ENCODE measurements around the gene DNAJC13. TPM values are rescaled to one million over a fixed set of nuclear protein-coding genes. Genes with fewer than 3 reads are reported as not detected.

The DNAJC13 gene
- total and polyA plus RNA-seq, 8 donors = 6.5 to 197 (median 46.8) TPM

- Histone ChIP-seq H3K27me3 (no peaks in the 10 kb centered on the region), H3K4me3 (no peak overlapping the region), H3K4me1 (peaks cover 0 to 18% (median 13%) of the 10 kb centered on the region in 4 donors), H3K9me3 (no peaks in the 10 kb centered on the region), H3K27ac (no peak overlapping the region), H3K36me3 (no peaks in the 10 kb centered on the region)
- intact Hi-C loops (cut with DNase I; ENCODE audit: low total_unique reads) = no loop called here
- no peak for DNase-seq
- TF ChIP-seq CTCF (IDR thresholded peaks at IDR 0.05) = no peak
- no peak for TF ChIP-seq POLR2A (IDR thresholded peaks at IDR 0.05)
- no peak for TF ChIP-seq POLR2AphosphoS5 (IDR thresholded peaks at IDR 0.05)
- no peak for TF ChIP-seq EP300 (IDR thresholded peaks at IDR 0.05)
- 82 to 95% (median 83%) methylated on average over 2 of the region's 2 CpGs for WGBS, 5 donors
Measured at GRCh38 chr3:132407025-132407424, 10.3 kb upstream of the DNAJC13 start.

GRCh38 chr3:132414841-132415240 lies 2.5 kb upstream of the DNAJC13 start:
- no peak for DNase-seq
- no peaks in the 10 kb centered on the region for H3K27me3 ChIP-seq
- H3K27ac ChIP-seq = no peak overlapping the region
- 32 to 68% (median 47%) methylated on average over 1 of the region's 1 CpG for WGBS, 5 donors
- peaks cover 10 to 29% (median 20%) of the 10 kb centered on the region in 4 donors for H3K4me1 ChIP-seq
- intact Hi-C loops (cut with DNase I; ENCODE audit: low total_unique reads) = no loop called here
- H3K36me3 ChIP-seq = no peaks in the 10 kb centered on the region
- no peak overlapping the region for H3K4me3 ChIP-seq
- TF ChIP-seq POLR2AphosphoS5 (IDR thresholded peaks at IDR 0.05) (no peak), EP300 (IDR thresholded peaks at IDR 0.05) (no peak), CTCF (IDR thresholded peaks at IDR 0.05) (no peak), POLR2A (IDR thresholded peaks at IDR 0.05) (no peak)
- no peaks in the 10 kb centered on the region for H3K9me3 ChIP-seq

- no peak overlapping the region for H3K4me3 ChIP-seq
- TF ChIP-seq EP300 (IDR thresholded peaks at IDR 0.05) (no peak), POLR2AphosphoS5 (IDR thresholded peaks at IDR 0.05) (no peak), POLR2A (IDR thresholded peaks at IDR 0.05) (no peak), CTCF (IDR thresholded peaks at IDR 0.05) (no peak)
Measured at GRCh38 chr3:132416161-132416560, 1.1 kb upstream of the DNAJC13 start.

GRCh38 chr3:132417695-132418411 lies 551 bp downstream of the DNAJC13 start:
- intact Hi-C loops (cut with DNase I; ENCODE audit: low total_unique reads) = no loop called here
- Histone ChIP-seq H3K27ac (peak overlapping the region; percentile 92 to 97 (median 93)), H3K27me3 (no peaks in the 10 kb centered on the region), H3K4me3 (peak overlapping the region; percentile 92 to 99 (median 97)), H3K9me3 (no peaks in the 10 kb centered on the region), H3K36me3 (peaks cover 0 to 9% (median 4%) of the 10 kb centered on the region in 4 donors), H3K4me1 (peaks cover 15 to 56% (median 35%) of the 10 kb centered on the region in 4 donors)
- WGBS, 5 donors = 0 to 1% (median 0%) methylated on average over 24 to 28 of the region's 28 CpGs
- DNase-seq = peak; percentile 49 to 86
- TF ChIP-seq EP300 (IDR thresholded peaks at IDR 0.05) (no peak), POLR2A (IDR thresholded peaks at IDR 0.05) (no peak), CTCF (IDR thresholded peaks at IDR 0.05) (no peak), POLR2AphosphoS5 (IDR thresholded peaks at IDR 0.05) (no peak)

More at GRCh38 chr3:132416161-132416560, 1.1 kb upstream of the DNAJC13 start:
- Histone ChIP-seq H3K36me3 (peaks cover 0 to 3% (median 0%) of the 10 kb centered on the region in 4 donors), H3K27ac (peak overlapping the region in 2 of 5 donors; percentile 93), H3K27me3 (no peaks in the 10 kb centered on the region), H3K9me3 (no peaks in the 10 kb centered on the region), H3K4me1 (peaks cover 15 to 40% (median 27%) of the 10 kb centered on the region in 4 donors)
- intact Hi-C loops (cut with DNase I; ENCODE audit: low total_unique reads) = no loop called here
- 59 to 75% (median 67%) methylated on average over 4 of the region's 4 CpGs for WGBS, 5 donors
- DNase-seq = no peak
